Endothelial cell of umbilical vein (primary cell): ENCODE results near the gene NUP58. TPM values are rescaled to one million over a fixed set of nuclear protein-coding genes. Genes with fewer than 3 reads are reported as not detected.

ENCODE experiments used
- BruUV-seq: library from RNA; stranded (reverse); fragments of 400-500 nt; replicated peaks from 2 replicates; lab custom pipeline; 2021; lab: Mats Ljungman, UMichigan
- CTCF ChIA-PET: fragments of 300-600, 350-600 bp; sonication (Branson Sonifier 250); formaldehyde crosslinking; loops from one replicate; lab custom pipeline; 2021; ENCODE audit warnings: antibody characterized with exemption, inconsistent platforms; lab: Charles Lee
- POLR2A ChIA-PET: fragments of 300-600, 350-600 bp; sonication (Branson Sonifier 250); formaldehyde crosslinking; loops from one replicate; lab custom pipeline; 2021; ENCODE audit warnings: antibody characterized with exemption, inconsistent platforms; lab: Charles Lee
- DNase-seq: peaks from one replicate; pipeline ENCODE4 v3.0.0-alpha.2; 2011; ENCODE audit warnings: low read depth, low spot score
- FAIRE-seq: peaks from 2 replicates; lab custom pipeline; 2011; peaks lifted over from hg19 to GRCh38; lab: Jason Lieb, UNC
- H2AFZ ChIP-seq: 2 replicates; pipeline ENCODE4 v1.6.0; 2012; ENCODE audit warnings: low read depth, low read length, control low read depth, inconsistent platforms
- H3K27ac ChIP-seq: 2 replicates; pipeline ENCODE4 v1.5.1; 2011; ENCODE audit warnings: low read depth, mild to moderate bottlenecking, control low read depth, low read length, moderate library complexity; ENCODE audit not compliant: insufficient read depth
- H3K27me3 ChIP-seq, 2 experiments: 2 replicates each; pipeline versions ENCODE4 v1.6.0 to v1.6.1; 2011; ENCODE audit warnings: low read length in 2 of 2, mixed read lengths in 1 of 2; ENCODE audit not compliant: control insufficient read depth in 2 of 2, insufficient read depth in 2 of 2
- H3K36me3 ChIP-seq, 2 experiments: 2 replicates in 1 of 2; 3 replicates in 1 of 2; pipeline ENCODE4 v1.5.1; 2011; ENCODE audit warnings: low read length in 2 of 2, mild to moderate bottlenecking in 1 of 2, moderate library complexity in 1 of 2; ENCODE audit not compliant: control insufficient read depth in 2 of 2, insufficient read depth in 2 of 2; ENCODE audit errors: extremely low read depth in 1 of 2
- H3K4me1 ChIP-seq: 3 replicates; pipeline ENCODE4 v1.5.1; 2011; ENCODE audit warnings: mild to moderate bottlenecking, low read length; ENCODE audit not compliant: control insufficient read depth, insufficient read depth; ENCODE audit errors: extremely low read depth
- H3K4me2 ChIP-seq: 2 replicates; pipeline ENCODE4 v1.6.1; 2011; ENCODE audit warnings: low read length, control low read depth, mixed read lengths; ENCODE audit not compliant: insufficient read depth
- H3K4me3 ChIP-seq, 3 experiments: fragments of 200-600 bp in 1 of 3; sonication (generic), shearing (Covaris generic) in 1 of 3; replicated peaks in 1 of 3; 2 replicates each; pipeline ENCODE4 v1.5.1; 2011 to 2016; ENCODE audit warnings: control low read depth in 3 of 3, low read length in 3 of 3, mild to moderate bottlenecking in 2 of 3, inconsistent platforms in 1 of 3, low read depth in 1 of 3, moderate library complexity in 1 of 3; ENCODE audit not compliant: insufficient read depth in 1 of 3
- H3K79me2 ChIP-seq: 2 replicates; pipeline ENCODE4 v1.6.0; 2012; ENCODE audit warnings: low read length, inconsistent platforms; ENCODE audit not compliant: control insufficient read depth, insufficient read depth
- H3K9ac ChIP-seq: replicated peaks from 2 replicates; pipeline ENCODE3; 2011; ENCODE audit warnings: low read length, control low read depth; ENCODE audit not compliant: insufficient read depth; ENCODE audit errors: extremely low read depth
- H3K9me1 ChIP-seq: replicated peaks from 3 replicates; pipeline ENCODE4 v1.6.0; 2011; ENCODE audit warnings: mild to moderate bottlenecking, low read length; ENCODE audit not compliant: control insufficient read depth, insufficient read depth; ENCODE audit errors: extremely low read depth
- H3K9me3 ChIP-seq: replicated peaks from 2 replicates; pipeline ENCODE4 v1.5.1; 2012; ENCODE audit warnings: low read length, inconsistent platforms; ENCODE audit not compliant: control insufficient read depth, insufficient read depth
- H4K20me1 ChIP-seq: replicated peaks from 2 replicates; pipeline ENCODE3; 2011; ENCODE audit warnings: mild to moderate bottlenecking, low read length; ENCODE audit not compliant: control insufficient read depth, insufficient read depth; ENCODE audit errors: extremely low read depth
- CTCF ChIP-seq, 2 donors: IDR thresholded peaks; 1 replicate in 1 of 2; 2 replicates in 1 of 2; pipeline ENCODE4 v1.5.1; 2011; ENCODE audit warnings: low read length in 2 of 2, mild to moderate bottlenecking in 2 of 2, moderate library complexity in 2 of 2, control low read depth in 1 of 2, inconsistent platforms in 1 of 2, low read depth in 1 of 2; ENCODE audit not compliant: insufficient read depth in 1 of 2; ENCODE audit errors: extremely low read depth in 1 of 2
- EZH2 ChIP-seq: IDR thresholded peaks from 2 replicates; pipeline ENCODE4 v1.6.1; 2012; ENCODE audit warnings: borderline replicate concordance, low read depth, mild to moderate bottlenecking, moderate library complexity, low read length, inconsistent platforms; ENCODE audit not compliant: severe bottlenecking
- FOS ChIP-seq: IDR thresholded peaks from 2 replicates; pipeline ENCODE4 v1.6.1; 2011; ENCODE audit warnings: mild to moderate bottlenecking, low read length, moderate library complexity, borderline replicate concordance; ENCODE audit not compliant: insufficient read depth
- GATA2 ChIP-seq: IDR thresholded peaks from 2 replicates; pipeline ENCODE4 v1.7.0; 2011; ENCODE audit warnings: low read depth, mild to moderate bottlenecking, moderate library complexity, mixed read lengths, low read length; ENCODE audit not compliant: insufficient read length, insufficient read depth
- JUN ChIP-seq: IDR thresholded peaks from 2 replicates; pipeline ENCODE4 v1.6.1; 2011; ENCODE audit warnings: borderline replicate concordance, low read depth; ENCODE audit not compliant: insufficient read length, insufficient read depth
- MYC ChIP-seq: IDR thresholded peaks from one replicate; pipeline ENCODE4 v1.6.1; 2011; ENCODE audit warnings: mild to moderate bottlenecking, low read depth, low read length
- POLR2A ChIP-seq: IDR thresholded peaks from 2 replicates; pipeline ENCODE4 v1.6.1; 2012; ENCODE audit warnings: low read depth, mild to moderate bottlenecking, control low read depth, low read length
- POLR2AphosphoS5 ChIP-seq: IDR thresholded peaks from 2 replicates; pipeline ENCODE4 v1.6.1; 2012; ENCODE audit warnings: low read depth, mild to moderate bottlenecking, control low read depth, low read length, moderate library complexity; ENCODE audit not compliant: insufficient read depth
- dilution Hi-C: fragments of 300-500 bp; cut with MboI; formaldehyde crosslinking; loops from one replicate; pipeline ENCODE4 v1.15.0; 2019; ENCODE audit warnings: low sequenced_read_pairs; ENCODE audit not compliant: extremely low pct_ligation_motif_present
- intact Hi-C: fragments of 100-400 bp; cut with micrococcal nuclease; formaldehyde crosslinking; loops from one replicate; pipeline ENCODE4 v1.10.0; 2022
- polyA plus RNA-seq, 4 experiments: library from polyadenylated mRNA; depleted of rRNA in 3 of 4; stranded (reverse) in 3 of 4; unstranded in 1 of 4; fragments of >200 nt; gene quantifications; 2 replicates each; pipeline versions ENCODE4 v1.2.1 to v1.2.3, GENCODE V29; 2011 to 2012; ENCODE audit warnings: missing spikeins in 1 of 4
- total RNA-seq: library from RNA; stranded (reverse); gene quantifications from 2 replicates; pipeline ENCODE4 v1.2.3, GENCODE V29; 2021
- TF ChIP-seq, protein P1 (sequence below): IDR thresholded peaks from 2 replicates; pipeline ENCODE4 v1.6.1; 2011; ENCODE audit not compliant: insufficient read depth, insufficient read length

Gene NUP58
- total and polyA plus RNA-seq, 2 donors (not counting 3 experiments of a cell fraction or from before 2014, with no cell fraction given) = 28.5 to 49.6 TPM

- dilution Hi-C loops = no loop called here
These were observed 9.7 kb upstream of the NUP58 start for GRCh38 chr13:25291691-25292090.

More at GRCh38 chr13:25291691-25292090, 9.7 kb upstream of the NUP58 start:
- Histone ChIP-seq H2AFZ (no peak overlapping the region), H3K4me2 (no peak overlapping the region), H3K36me3 (no peaks in the 10 kb centered on the region), H4K20me1 (no peaks in the 10 kb centered on the region), H3K9me1 (no peaks in the 10 kb centered on the region), H3K9me3 (no peaks in the 10 kb centered on the region), H3K27me3 (peaks cover 39 to 49% of the 10 kb centered on the region in 2 experiments), H3K4me1 (no peaks in the 10 kb centered on the region), H3K79me2 (peaks cover 6% of the 10 kb centered on the region), H3K27ac (no peak overlapping the region), H3K9ac (no peak overlapping the region), H3K4me3 (no peak overlapping the region)
- intact Hi-C loops = no loop called here
- ChIA-PET CTCF (no interaction called here), POLR2A (no interaction called here)
- no peak for FAIRE-seq
- BruUV-seq = no TSS peak
- DNase-seq = no peak
- no peak for TF ChIP-seq JUN
- no peak for TF ChIP-seq POLR2AphosphoS5
- no peak for TF ChIP-seq GATA2
- no peak for TF ChIP-seq MYC
- no peak for TF ChIP-seq FOS
- TF ChIP-seq, protein P1, sequence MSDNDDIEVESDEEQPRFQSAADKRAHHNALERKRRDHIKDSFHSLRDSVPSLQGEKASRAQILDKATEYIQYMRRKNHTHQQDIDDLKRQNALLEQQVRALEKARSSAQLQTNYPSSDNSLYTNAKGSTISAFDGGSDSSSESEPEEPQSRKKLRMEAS = no peak
- no peak for TF ChIP-seq EZH2
- TF ChIP-seq CTCF (IDR thresholded peaks at IDR 0.05; ENCODE audit: extremely low read depth in 1 of 2, insufficient read depth in 1 of 2, low read depth in 1 of 2, low read length in 2 of 2) = no peak
- TF ChIP-seq POLR2A = no peak
